Measurements from ENCODE around the gene SANBR.
"Not testable (repeated sequence)": the region's sequence is repeated elsewhere in the genome, so short reads cannot be mapped to it uniquely, and the experiment has no call there.

SANBR gene

GRCh38 chr2:61065714-61066709, at the start of gene SANBR:
Gene SANBR (plus strand): TSS chr2:61065871. CDS start chr2:61070351, 4,480 bp downstream.
- DNase-seq (ENCODE audit: low spot score): peak; percentile 88

- DNase-seq (ENCODE audit: low spot score): no peak
These were observed 49.7 kb upstream of the SANBR start for GRCh38 chr2:61015976-61016375.

- no peak for DNase-seq (ENCODE audit: low spot score)
These were observed 49.2 kb upstream of the SANBR start for GRCh38 chr2:61016392-61017002.

GRCh38 chr2:61017003-61017555, 48.6 kb upstream of the SANBR start:
- peak; percentile 72 for DNase-seq (ENCODE audit: low spot score)

- DNase-seq (ENCODE audit: low spot score): peak; percentile 76
These were observed 47.9 kb upstream of the SANBR start, which contains the start of the genes PEX13 and PUS10 for GRCh38 chr2:61017556-61018317. Gene PEX13 (plus strand): TSS chr2:61017720. CDS start chr2:61017760, 40 bp downstream. Gene PUS10 (minus strand): TSS chr2:61018255. CDS start chr2:61011890, 6,365 bp downstream.

- no peak for DNase-seq (ENCODE audit: low spot score)
These were observed 47.3 kb upstream of the SANBR start for GRCh38 chr2:61018318-61018755.

- DNase-seq (ENCODE audit: low spot score): no peak
These were observed 46.9 kb upstream of the SANBR start for GRCh38 chr2:61018798-61019197.

GRCh38 chr2:61021228-61021660, 44.4 kb upstream of the SANBR start:
- DNase-seq (ENCODE audit: low spot score): no peak

GRCh38 chr2:61023670-61024069, 42.0 kb upstream of the SANBR start:
- DNase-seq (ENCODE audit: low spot score): no peak

- no peak for DNase-seq (ENCODE audit: low spot score)
These were observed 36.1 kb upstream of the SANBR start for GRCh38 chr2:61029533-61029932.

GRCh38 chr2:61034592-61034991, 31.1 kb upstream of the SANBR start:
- not testable (repeated sequence) for DNase-seq (ENCODE audit: low spot score)

- not testable (repeated sequence) for DNase-seq (ENCODE audit: low spot score)
These were observed 29.0 kb upstream of the SANBR start for GRCh38 chr2:61036643-61037042.

- no peak for DNase-seq (ENCODE audit: low spot score)
These were observed 22.9 kb upstream of the SANBR start for GRCh38 chr2:61042807-61043206.

GRCh38 chr2:61044636-61045035, 21.0 kb upstream of the SANBR start:
- no peak for DNase-seq (ENCODE audit: low spot score)

GRCh38 chr2:61045226-61045625, 20.4 kb upstream of the SANBR start:
- no peak for DNase-seq (ENCODE audit: low spot score)

- no peak for DNase-seq (ENCODE audit: low spot score)
These were observed 19.7 kb upstream of the SANBR start for GRCh38 chr2:61045999-61046398.

- DNase-seq (ENCODE audit: low spot score): no peak
These were observed 10.1 kb upstream of the SANBR start for GRCh38 chr2:61055557-61055956.

GRCh38 chr2:61057562-61057961, 8.1 kb upstream of the SANBR start:
- no peak for DNase-seq (ENCODE audit: low spot score)

GRCh38 chr2:61059382-61059781, 6.3 kb upstream of the SANBR start:
- DNase-seq (ENCODE audit: low spot score): no peak

- no peak for DNase-seq (ENCODE audit: low spot score)
These were observed 8.4 kb downstream of the SANBR start for GRCh38 chr2:61074100-61074499.

GRCh38 chr2:61085883-61086282, 20.2 kb downstream of the SANBR start:
- no peak for DNase-seq (ENCODE audit: low spot score)

GRCh38 chr2:61089797-61090196, 24.1 kb downstream of the SANBR start:
- no peak for DNase-seq (ENCODE audit: low spot score)

All from HuH-7 (cell line).